Fibroblast of peridontal ligament (primary cell): ENCODE measurements around the gene PSMD13.
"Not testable (repeated sequence)": the region's sequence is repeated elsewhere in the genome, so short reads cannot be mapped to it uniquely, and the experiment has no call there.

ENCODE experiments used
- DNase-seq: peaks from one replicate; pipeline ENCODE4 v3.0.0-alpha.2; 2010; ENCODE audit errors: extremely low read depth

Gene PSMD13

DNA sequence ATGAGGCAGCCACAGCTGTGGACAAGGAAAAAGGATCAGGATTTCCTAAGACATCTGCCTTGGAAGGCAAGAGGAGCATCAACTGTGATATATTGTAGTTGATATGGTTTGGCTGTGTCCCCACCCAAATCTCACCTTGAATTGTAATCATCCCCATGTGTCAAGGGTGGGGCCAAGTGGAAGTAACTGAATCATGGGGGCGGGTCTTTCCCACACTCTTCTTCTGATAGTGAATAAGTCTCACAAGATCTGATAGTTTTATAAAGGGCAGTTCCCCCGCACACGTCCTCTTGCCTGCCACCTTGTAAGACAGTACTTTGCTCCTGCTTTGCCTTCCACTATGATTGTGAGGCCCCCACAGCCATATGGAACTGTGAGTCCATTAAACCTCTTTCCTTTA, 19.1 kb upstream of the PSMD13 start:
- no peak for DNase-seq

DNA sequence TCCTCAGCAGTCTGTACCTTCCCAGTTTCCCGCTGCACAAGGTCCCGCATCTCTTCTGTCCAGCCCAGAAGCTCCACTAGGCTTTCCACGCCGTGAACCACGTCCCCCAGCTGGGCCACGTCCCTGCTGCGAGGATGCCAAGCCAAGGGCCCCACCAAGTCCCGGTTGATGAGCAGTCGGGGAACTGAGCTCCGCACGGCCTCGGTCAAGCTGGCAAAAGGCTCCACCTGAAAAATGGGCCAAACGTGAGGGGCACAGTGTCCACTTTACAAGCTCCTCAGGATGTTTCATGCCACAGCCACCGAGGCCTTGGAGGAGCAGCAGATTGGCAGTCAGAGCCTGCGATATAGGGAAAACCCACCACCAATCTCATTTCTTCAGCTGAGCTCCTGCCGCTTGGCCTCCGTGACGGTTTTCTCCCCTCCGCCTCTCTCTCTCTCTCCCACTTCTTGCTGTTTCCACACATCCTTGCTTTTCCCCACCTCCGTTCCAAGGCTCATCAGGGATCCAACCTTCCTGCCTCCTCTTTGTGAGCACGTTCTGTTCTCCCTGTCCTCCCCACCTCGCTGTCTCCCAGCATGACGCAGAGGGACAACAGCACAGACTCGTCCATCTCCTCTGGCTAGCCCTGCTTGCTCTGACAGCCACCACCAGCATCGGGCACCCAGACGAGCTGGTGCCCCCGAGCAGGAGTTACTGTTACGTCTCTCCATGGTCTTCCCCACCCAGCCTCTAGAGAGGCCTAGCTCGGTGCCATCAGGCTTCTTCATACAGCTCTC, 17.8 kb upstream of the PSMD13 start:
- no peak for DNase-seq

DNA sequence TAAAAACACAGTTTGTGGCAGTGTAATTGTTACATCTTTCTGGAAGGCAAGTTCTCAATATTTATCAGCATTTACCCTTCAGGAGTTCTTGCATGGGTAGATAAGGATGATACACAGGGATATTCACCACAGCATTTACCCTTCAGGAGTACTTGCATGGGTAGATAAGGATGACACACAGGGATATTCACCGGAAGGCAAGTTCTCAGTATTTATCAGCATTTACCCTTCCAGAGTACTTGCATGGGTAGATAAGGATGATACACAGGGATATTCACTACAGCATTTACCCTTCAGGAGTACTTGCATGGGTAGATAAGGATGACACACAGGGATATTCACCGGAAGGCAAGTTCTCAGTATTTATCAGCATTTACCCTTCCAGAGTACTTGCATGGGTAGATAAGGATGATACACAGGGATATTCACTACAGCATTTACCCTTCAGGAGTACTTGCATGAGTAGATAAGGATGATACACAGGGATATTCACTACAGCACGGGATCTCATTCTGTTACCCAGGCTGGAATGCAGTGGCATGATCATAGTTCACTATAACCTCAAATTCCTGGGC, 16.0 kb upstream of the PSMD13 start:
- DNase-seq = not testable (repeated sequence)

DNA sequence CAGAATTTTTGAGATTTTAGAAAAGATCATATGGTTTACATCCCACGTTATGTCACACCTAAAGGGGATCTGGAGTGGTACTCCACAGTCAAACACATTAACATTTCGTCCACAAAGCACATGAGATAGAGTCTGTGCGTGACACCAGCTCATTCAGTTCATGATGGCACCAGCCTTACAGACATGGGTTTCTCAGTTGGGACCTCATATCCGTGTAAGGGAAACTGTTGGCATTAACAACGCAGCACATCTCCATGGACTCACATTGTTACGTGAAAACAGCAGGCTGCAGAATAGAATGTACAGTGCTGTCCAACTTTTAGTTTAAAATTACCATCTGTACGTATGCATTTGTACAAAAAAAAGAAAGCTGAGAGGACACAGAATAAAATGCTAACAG, 15.2 kb upstream of the PSMD13 start:
- DNase-seq = no peak

DNA sequence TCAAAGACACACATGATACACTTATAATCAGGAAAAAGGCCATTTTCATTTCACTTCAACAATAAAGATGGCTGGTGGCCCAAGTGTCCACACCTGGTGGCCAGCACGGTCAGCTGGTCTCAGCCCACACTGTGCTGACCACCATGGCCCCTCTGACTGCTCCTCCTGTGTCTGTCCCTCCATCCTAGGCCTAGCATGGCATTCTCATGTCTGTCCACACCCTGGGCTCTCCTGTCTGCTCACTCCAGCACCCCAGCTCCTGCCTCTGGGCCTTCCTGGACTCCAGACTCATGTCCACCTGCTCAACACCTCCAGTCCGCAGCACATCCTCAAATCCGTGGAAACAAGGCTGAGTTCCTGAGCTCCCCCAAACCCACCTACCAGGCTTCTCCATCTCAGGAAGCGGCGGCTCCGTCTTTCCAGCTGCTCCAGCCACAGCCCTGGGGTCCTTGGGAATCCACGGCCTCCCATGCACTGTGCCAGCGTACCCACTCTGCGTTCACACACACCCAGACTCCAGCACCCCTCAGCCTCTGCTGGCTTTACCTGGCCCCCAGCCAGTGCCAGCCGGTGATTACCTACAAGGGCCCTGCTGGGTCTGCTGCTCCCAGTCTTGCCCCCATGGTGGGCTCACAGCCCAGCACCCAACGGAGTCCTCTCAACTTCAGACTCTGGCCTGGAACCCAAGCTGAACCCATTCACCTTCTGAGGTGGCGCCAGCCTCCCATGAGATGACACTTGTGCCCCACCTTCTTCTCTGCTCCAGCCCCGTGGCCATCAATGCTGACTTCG, 14.6 kb upstream of the PSMD13 start:
- no peak for DNase-seq

DNA sequence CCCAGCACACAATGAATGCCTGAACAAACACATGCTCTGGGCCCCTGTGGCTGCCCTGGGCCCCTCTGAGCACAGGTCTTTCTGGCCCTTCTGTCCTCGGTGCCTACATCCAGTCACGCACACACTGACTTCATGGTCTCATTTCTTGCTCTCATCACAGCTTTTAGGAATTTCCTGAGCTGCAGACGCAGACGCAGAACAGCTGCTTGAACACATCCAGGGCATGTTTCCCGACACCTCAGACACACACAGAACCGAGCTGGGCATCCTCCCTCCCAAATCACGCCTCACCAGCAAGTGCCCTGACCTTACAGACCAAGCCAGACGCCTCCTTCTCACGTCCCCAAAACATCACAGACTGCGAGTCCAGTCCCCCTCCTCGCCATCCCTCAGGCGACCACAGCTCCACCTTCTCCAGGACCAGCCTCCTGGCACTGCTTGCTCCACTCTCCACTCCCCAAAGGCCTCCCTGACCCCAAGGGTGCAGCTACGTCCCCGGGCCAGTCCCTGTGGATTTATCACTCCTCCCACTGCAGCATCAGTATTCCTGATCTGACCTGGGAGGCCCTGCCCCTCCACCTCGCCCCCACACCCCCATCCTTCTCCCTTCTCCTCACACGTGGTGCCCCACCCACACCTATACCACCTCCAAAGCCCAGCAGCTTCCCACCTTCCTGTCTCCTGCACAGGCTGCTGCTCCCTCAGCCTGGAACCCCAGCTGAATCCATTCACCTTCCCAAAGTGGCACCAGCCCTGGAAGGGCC, 13.6 kb upstream of the PSMD13 start:
- no peak for DNase-seq

DNA sequence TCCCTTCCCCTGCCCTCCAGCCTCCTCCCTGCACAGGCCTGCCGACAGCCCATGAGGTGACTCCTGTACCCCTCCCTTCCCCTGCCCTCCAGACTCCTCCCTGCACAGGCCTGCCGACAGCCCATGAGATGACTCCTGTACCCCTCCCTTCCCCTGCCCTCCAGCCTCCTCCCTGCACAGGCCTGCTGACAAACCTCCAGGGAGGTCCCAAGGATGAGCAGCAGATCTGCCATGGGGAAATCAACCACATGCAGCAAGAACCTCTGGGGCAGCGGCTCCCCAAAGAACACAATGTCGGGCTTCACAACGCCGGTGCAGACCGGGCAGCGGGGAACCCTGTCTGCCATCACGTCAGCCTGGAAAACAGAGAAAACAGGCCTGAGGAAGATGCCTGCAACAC, 12.9 kb upstream of the PSMD13 start:
- DNase-seq = no peak

DNA sequence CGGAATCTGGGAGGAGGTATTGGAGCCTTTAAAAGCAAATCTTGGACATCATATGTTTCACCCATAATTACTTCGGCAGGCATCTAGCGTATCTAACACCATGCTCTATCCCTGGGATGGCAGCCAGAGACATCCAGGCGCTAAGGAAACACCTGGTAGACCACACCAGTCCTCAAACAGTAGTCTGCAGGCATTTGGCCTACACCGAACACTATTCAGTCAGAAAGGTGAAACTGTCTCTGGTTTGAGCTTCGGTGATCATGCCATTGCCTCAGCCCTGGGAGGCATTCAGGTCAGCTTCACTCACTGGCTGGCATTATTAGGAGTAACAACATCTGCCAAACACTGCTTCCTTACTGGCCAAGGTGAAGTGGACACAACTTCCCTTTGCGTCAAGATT, 12.4 kb upstream of the PSMD13 start:
- no peak for DNase-seq

DNA sequence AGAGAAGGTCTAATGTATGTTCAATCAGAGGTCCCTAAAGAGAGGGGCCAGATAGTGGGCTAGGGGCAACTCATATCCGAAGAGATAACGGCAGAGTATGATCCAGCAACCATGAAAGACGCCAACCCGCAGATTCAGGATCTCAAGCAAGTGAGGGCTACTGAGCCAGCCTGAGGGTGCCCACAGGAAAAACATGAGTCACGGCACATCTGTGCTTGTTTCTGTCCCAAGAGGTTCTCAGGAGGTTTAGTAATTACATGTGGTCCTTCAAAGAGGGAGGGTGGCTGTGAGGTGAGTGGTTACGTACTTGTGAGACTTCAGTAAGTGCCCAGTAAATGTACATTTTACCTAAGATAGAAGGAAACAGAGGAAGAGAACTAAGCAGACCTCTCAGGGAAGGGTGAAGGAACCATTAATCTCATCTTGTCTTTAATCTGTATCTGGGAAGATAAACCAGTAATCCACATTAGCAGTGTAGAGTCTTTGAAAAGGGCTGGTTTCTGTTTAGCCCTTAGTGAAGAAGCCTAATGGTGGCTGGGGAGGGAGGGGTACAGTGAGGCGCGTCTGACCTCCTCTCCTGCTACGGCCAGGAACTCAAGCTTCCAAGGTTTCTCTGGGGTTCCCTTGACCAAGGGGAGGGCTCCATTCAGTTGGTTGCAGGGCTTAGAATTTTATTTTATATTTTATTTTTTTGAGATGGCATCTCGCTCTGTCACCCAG, 10.9 kb upstream of the PSMD13 start:
- DNase-seq = peak; percentile 14

DNA sequence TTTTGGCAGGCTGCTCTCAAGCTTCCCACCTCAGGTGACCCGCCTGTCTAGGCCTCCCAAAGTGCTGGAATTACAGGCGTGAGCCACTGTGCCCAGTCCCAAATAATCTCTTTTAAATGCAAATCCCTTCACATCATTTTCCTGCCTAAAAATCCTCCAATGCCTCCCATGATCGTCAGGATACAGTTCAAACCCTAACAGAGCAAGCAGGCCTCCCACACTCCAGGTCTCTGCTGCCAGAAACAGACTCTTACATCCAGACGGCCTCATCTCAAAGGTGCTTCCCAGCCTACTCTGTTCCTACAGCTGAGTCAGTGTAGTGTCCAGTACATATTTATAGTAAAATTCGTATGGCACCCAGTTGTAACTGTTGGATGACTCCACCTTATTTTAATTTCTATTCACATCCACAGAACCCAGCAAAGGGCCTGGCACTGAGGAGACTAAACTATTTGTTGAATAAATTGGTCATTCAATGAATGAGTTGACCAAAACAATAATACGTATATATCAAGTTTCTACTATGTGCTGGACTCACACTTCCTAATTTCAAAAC, 8.9 kb upstream of the PSMD13 start:
- DNase-seq = no peak

DNA sequence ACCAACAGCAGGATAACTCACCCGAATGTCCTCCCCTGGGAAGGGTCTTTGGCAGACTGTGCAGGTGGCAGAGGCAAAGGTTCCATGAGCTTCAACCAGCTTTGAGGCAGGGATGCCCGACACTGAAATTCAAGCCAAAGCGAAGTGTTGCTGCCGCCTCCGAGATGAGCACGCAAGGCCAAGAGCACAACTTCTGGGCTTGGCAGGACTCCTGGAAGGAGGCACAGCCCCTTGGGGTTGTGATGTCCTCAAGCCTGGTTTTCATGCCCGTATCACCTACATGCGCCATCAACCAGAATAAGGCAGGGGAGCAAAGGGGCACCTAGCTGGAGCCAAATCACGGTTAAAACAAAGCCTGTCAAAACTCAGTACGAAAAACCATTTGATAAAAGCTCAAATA, 6.3 kb upstream of the PSMD13 start:
- DNase-seq = no peak

DNA sequence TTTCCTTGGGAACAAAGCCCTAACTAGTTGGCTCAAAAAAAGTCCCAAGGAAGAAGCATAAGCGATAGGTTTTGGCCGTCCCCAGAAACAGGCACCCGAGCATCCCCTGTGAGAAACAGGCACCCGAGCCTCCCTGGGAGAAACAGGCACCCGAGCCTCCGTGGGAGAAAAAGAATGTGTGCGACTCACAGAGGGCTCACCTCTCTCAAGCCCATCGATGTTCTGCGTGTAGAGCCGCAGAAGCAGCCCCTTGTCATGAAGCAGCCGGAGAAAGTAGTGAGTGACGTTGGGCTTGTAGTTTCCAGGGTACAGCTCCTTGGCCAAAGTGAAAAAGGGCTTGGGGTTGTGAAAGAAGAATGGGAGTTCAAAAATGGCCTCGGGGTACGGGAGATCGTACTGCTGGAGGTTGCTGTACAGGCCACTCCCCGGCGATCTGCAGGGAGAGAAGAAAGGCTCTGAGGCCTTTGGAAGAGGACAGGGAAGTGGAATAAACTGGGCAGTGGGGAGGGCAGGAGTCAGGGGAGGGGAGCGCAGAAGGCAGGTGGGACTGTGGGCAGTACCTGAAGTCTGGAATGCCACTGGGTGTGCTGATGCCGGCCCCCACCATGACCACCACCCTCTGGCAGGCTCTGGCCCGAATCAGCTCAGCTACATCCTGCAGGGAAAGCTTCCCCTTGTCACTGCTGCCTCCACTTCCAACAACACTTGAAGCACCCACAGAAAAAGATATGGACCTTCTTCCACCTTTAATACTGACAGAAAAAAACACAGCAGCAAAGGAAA, 3.8 kb upstream of the PSMD13 start:
- no peak for DNase-seq

DNA sequence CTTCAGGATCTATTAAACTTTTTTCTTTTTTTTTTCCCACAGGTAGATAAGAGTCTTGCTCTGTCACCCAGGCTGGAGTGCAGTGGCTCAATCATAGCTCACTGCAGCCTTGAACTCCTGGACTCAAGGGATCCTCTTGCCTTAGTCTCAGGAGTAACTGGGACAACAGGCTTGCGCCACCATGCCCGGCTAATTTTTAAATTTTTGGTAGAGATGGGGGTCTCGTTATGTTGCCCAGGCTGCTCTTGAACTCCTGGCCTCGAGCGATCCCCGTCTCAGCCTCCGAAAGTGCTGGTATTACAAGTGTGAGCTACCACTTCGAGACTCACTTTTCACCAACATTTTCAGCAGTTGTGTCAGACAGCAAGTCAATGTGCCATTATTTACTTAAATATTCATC, 1.6 kb upstream of the PSMD13 start:
- no peak for DNase-seq

DNA sequence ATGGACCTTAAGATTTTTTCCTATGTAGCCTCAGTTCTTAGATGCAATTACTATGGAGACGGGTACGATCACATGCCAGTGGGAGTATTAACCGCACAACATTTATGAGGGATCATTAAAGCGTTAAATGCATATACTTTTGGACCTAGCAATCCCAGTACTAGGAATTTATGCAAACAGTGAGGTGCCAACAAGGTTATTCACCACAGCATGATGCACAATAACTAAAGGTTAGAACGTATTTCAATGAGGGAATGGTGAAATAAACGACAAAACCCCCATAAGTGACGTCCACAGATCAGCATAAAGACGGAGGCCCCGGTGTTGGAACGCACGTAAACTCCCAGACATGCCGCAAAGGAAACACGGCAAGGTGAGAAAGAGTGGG, 1.2 kb upstream of the PSMD13 start:
- DNase-seq = peak; percentile 27

DNA sequence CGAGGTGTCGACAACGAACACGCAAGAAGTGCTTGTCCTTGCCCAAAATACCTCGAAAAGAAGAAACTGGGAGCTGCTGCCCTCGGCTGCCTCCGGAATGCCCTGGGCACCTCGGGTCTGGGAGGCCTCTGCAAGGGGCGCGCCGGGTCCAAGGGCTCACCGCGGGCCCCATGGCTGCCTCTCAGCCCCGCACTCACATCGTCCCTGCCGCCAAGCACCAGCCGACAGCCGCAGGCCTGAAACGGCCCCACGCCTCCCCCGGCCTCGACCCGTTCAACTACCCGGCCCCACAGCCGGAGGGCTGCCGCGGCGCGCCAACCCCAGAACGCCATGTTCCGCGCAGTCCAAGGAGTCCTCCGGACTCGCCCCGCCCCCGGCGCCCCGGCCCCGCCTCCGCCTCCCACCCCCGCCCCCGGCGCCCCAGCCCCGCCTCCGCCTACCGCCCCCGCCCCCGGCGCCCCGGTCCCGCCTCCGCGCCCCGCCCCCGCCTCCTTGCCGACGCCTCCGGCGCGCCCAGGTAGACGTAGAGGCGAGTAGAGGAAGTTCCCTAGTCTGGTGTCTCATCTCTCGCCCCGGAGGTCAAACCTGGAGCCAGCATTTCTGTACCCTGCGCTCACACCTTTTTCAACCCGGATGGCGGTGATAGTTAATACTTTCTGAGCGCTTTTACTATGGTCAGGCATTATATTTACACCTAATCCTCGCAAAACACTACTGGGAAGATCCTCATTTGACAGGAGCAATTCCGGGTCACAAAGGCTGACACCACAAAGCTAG, 591 bp upstream of the PSMD13 start, which contains the start of gene SIRT3:
TSS of gene SIRT3 (minus strand) at position 346 of the 777 bp plus-strand sequence. CDS start at position 332, 14 bp downstream.
- peak; percentile 53 for DNase-seq

DNA sequence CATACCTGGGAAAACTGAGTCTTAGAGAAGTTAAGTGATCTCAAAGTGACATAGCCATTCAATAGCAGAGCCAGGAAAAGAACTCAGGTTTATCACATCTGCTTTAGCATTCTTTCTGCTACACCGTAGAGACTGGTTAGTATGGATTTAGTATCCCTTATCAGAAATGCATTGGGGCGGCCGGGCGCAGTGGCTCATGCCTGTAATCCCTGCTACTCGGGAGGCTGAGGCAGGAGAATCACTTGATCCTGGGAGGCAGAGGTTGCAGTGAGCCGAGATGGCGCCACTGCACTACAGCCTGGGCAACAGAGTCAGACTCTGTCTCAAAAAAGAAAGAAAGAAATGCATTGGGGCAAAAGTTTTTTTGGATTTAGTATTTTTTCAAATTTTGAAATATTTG, 1.6 kb downstream of the PSMD13 start:
- not testable (repeated sequence) for DNase-seq

DNA sequence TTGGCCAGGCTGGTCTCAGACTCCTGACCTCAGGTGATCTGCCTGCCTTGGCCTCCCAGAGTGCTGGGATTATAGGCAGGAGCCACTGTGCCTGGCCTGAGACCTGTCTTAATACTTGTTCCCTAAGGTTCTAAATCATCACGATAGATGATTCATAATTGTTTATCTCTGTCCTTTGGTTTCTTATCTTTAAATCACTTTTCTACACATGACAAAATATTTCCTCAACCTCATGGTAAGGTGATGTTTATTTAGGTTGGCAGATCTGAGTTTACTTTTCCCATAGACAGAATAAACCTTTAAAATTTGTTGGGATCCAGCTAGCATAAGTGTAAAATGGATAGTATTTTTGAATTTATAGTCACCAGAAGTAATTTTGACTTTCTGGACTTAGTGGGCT, 3.5 kb downstream of the PSMD13 start:
- DNase-seq = no peak

DNA sequence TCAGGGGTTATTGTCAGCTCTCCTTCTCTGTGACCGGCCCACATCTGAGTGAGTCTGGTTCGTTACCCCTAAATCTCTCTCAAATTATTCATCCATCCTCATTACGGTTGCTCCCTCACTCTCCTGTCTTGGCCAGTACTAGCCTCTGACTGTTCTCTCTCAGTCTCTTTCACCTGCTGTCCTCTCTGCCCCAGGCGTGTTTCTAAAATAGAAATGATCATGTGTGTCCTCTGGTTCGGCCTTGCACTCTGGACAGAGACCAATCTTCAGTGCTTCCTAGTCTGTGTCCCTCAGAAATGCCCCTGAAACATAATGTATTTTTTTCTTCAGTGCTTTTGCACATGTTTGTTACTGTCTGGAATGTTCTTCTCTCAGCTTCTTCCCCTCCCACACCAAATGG, 4.9 kb downstream of the PSMD13 start:
- no peak for DNase-seq

DNA sequence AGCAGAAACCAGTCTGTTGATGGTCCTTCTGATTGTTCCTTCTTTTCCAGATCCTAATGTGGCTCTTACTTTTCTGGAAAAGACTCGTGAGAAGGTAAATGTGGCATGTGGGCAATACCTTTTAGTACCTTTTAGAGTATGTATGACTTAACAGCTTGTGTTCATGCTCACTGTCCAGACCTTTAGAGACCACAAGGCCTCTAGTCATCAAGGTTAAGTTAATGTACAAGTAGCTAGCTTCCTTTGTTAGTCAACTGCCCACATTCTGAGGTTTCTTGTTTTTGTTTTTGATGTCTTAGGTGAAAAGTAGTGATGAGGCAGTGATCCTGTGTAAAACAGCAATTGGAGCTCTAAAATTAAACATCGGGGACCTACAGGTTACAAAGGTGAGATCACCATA, 7.6 kb downstream of the PSMD13 start:
- no peak for DNase-seq

DNA sequence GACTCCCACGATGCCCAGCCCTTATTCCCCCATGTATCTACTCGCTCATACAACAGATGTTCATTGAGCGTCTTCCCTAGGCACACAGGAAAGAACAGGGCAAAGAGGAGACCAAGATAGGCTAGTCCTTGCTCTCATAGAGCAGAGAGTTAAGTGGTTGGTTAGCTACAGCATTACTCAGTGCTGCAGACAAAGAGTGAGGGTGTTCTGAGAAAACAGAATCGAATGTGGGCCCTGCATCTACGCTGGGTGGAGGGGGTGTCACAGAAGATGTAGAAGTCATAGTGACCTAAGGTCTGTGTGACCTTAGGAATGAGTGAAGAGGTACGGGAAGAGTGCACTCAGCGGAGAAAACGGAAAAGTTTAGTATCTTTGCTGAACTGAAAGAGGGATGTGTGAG, 12.3 kb downstream of the PSMD13 start:
- no peak for DNase-seq
